ENCODE data around the gene BTF3L4. TPM values are rescaled to one million over a fixed set of nuclear protein-coding genes. Genes with fewer than 3 reads are reported as not detected.

BTF3L4 gene
- polyA plus RNA-seq, 3 donors: 27.0 to 116 (median 108) TPM

DNA sequence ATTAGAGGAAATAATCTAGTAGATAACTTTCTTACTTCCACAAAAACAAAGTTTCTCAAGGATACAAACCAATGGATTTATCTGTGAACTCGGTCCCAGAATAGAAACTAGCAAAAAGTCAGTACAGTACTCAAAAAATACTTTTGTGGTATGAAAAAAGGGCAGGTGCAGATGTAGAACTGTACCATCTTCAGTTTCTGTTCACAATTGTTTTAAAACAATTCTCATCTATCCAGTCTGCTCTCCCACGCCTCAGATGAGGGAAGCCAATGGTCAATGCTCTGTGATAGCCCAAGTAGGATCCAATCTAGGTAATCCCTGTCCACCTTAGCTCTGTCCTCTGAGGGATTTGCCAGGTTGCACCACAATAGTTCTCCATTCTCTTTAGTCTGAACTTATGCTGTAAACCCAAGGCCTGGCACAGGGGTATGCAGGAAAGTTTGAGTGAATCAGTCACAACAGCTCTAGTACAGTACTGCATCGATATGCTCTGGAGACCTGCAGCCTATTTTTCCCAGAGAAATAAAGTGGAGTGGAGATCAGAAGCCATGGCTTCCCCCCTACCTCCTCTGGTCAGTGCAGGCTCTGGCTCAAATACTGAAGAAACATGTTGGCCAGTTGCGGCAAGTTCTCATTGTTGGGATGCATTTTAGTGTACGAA lies 23.8 kb upstream of the BTF3L4 start:
- peak overlapping the region; percentile 83 for H3K9ac ChIP-seq (ENCODE audit: insufficient read depth, low read length, poor library complexity, severe bottlenecking)
- peaks cover 21 to 24% of the 10 kb centered on the region in 2 donors for H3K4me1 ChIP-seq (ENCODE audit: control insufficient read depth in 1 of 2, insufficient read depth in 2 of 2, low read length in 2 of 2)
- peak in 1 of 3 donors; percentile 4 for DNase-seq
- Mint-ChIP-seq H3K27ac (peak overlapping the region; percentile 32 to 96 (median 93)), H3K4me1 (peaks cover 30% of the 10 kb centered on the region), H3K9me3 (no peaks in the 10 kb centered on the region), H3K4me3 (peak overlapping the region; percentile 93 to 95), H3K27me3 (ENCODE audit: low read depth in 3 of 3) (peaks cover 0 to 2% (median 0%) of the 10 kb centered on the region in 3 donors), H3K36me3 (peaks cover 20 to 35% of the 10 kb centered on the region in 2 donors)
- peak overlapping the region in 1 of 2 donors; percentile 87 for H3K27ac ChIP-seq (ENCODE audit: low read depth in 1 of 2, low read length in 2 of 2)
- intact Hi-C loops (cut with micrococcal nuclease): no loop called here
- no peaks in the 10 kb centered on the region for H3K27me3 ChIP-seq (ENCODE audit: control insufficient read depth in 2 of 2, insufficient read depth in 2 of 2, low read length in 2 of 2)
- H3K36me3 ChIP-seq (replicated peaks in 1 of 2; ENCODE audit: control insufficient read depth in 1 of 2, insufficient read depth in 2 of 2, low read length in 2 of 2): peaks cover 3 to 36% of the 10 kb centered on the region in 2 donors
- 56% methylated on average over 3 of the region's 5 CpGs for WGBS (ENCODE audit: insufficient coverage)
- H3K9me3 ChIP-seq (replicated peaks in 1 of 2; ENCODE audit: control insufficient read depth in 1 of 2, insufficient read depth in 1 of 2, low read length in 2 of 2): no peaks in the 10 kb centered on the region
- peaks cover 33% of the 10 kb centered on the region for H3K79me2 ChIP-seq (ENCODE audit: insufficient read depth, low read length)
- peak overlapping the region; percentile 55 to 93 (median 84) for H3K4me3 ChIP-seq (replicated peaks in 1 of 3; ENCODE audit: low read depth in 2 of 3, low read length in 3 of 3)
- peak overlapping the region; percentile 91 for H2AFZ ChIP-seq (ENCODE audit: insufficient read depth, low read depth, low read length, poor library complexity, severe bottlenecking)
- TF ChIP-seq CTCF (IDR thresholded peaks at IDR 0.05): no peak
- peaks cover 40% of the 10 kb centered on the region for H4K20me1 ChIP-seq (ENCODE audit: insufficient read depth, low read length)
- H3K4me2 ChIP-seq (replicated peaks; ENCODE audit: extremely low read depth, low read length, poor library complexity, severe bottlenecking): peak overlapping the region; percentile 95

GRCh38 chr1:52032785-52033131 lies 23.3 kb upstream of the BTF3L4 start:
- intact Hi-C loops (cut with micrococcal nuclease): no loop called here
- Histone ChIP-seq H3K4me1 (ENCODE audit: control insufficient read depth in 1 of 2, insufficient read depth in 2 of 2, low read length in 2 of 2) (peaks cover 21 to 24% of the 10 kb centered on the region in 2 donors), H3K27ac (ENCODE audit: low read depth in 1 of 2, low read length in 2 of 2) (peak overlapping the region; percentile 87 to 91), H2AFZ (ENCODE audit: insufficient read depth, low read depth, low read length, poor library complexity, severe bottlenecking) (peak overlapping the region; percentile 91), H3K27me3 (ENCODE audit: control insufficient read depth in 2 of 2, insufficient read depth in 2 of 2, low read length in 2 of 2) (no peaks in the 10 kb centered on the region), H3K9ac (ENCODE audit: insufficient read depth, low read length, poor library complexity, severe bottlenecking) (peak overlapping the region; percentile 83), H3K4me3 (replicated peaks in 1 of 3; ENCODE audit: low read depth in 2 of 3, low read length in 3 of 3) (peak overlapping the region; percentile 55 to 93 (median 84)), H3K79me2 (ENCODE audit: insufficient read depth, low read length) (peaks cover 33% of the 10 kb centered on the region), H3K9me3 (replicated peaks in 1 of 2; ENCODE audit: control insufficient read depth in 1 of 2, insufficient read depth in 1 of 2, low read length in 2 of 2) (no peaks in the 10 kb centered on the region), H3K36me3 (replicated peaks in 1 of 2; ENCODE audit: control insufficient read depth in 1 of 2, insufficient read depth in 2 of 2, low read length in 2 of 2) (peaks cover 8 to 38% of the 10 kb centered on the region in 2 donors), H4K20me1 (ENCODE audit: insufficient read depth, low read length) (peaks cover 40% of the 10 kb centered on the region), H3K4me2 (replicated peaks; ENCODE audit: extremely low read depth, low read length, poor library complexity, severe bottlenecking) (peak overlapping the region; percentile 95)
- Mint-ChIP-seq H3K4me1 (peaks cover 30% of the 10 kb centered on the region), H3K4me3 (peak overlapping the region; percentile 93 to 95), H3K9me3 (no peaks in the 10 kb centered on the region), H3K36me3 (peaks cover 23 to 38% of the 10 kb centered on the region in 2 donors), H3K27ac (peak overlapping the region; percentile 91 to 96 (median 93)), H3K27me3 (ENCODE audit: low read depth in 3 of 3) (peaks cover 0 to 2% (median 0%) of the 10 kb centered on the region in 3 donors)
- peak; percentile 32 to 49 (median 34) for DNase-seq
- no peak for TF ChIP-seq CTCF (IDR thresholded peaks at IDR 0.05)
- 4% methylated on average over 24 of the region's 24 CpGs for WGBS (ENCODE audit: insufficient coverage)

Measured in CD14-positive monocyte (primary cell).